ENCODE data around the gene DIP2B. TPM values are rescaled to one million over a fixed set of nuclear protein-coding genes. Genes with fewer than 3 reads are reported as not detected.

The DIP2B gene
- total RNA-seq, 1 experiment from 2014 or later: 20.0 TPM

DNA sequence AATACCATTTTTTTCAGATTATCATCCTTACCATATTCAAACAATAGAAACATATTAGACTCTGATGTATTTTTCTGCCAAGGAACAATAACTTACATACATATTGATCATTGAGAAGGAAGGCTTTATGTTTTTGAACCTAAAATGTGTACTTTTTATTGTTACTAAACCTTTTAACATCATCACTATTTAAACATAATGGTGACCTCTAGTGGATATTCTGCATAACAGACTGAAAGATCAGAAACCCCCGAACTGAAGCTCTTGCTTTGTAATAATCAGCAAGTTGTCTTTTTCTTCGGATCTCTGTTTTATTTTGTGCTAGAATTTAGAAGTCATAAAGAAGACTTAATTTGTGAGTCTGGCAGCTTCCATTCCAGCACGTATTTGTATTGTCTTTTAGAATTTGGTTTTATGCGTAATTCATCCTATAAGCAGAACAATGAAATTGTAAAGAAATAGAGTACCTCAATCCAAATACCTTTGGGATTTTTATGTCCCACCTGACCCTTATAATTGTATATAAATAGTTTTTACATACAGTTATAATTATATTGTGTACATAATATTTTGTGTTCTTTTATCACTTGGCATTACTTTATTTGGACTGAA is 133.2 kb downstream of the DIP2B start:
- Mint-ChIP-seq H3K27ac (no peak overlapping the region), H3K36me3 (ENCODE audit: insufficient read depth in 1 of 3, low read depth in 3 of 3) (peaks cover under 1 to 10% (median 5%) of the 10 kb centered on the region in 3 experiments; a peak in 4 of 7 replicates), H3K4me1 (peaks cover 3 to 7% of the 10 kb centered on the region in 2 experiments; a peak in 1 of 4 replicates), H3K27me3 (ENCODE audit: low read depth) (no peaks in the 10 kb centered on the region), H3K4me3 (no peak overlapping the region), H3K9me3 (no peaks in the 10 kb centered on the region)
- Histone ChIP-seq H3K4me2 (ENCODE audit: insufficient read depth, insufficient read length, low read length) (no peak overlapping the region), H3K27ac (ENCODE audit: insufficient read length, low read depth, low read length) (no peak overlapping the region), H3K79me1 (ENCODE audit: insufficient read depth, low read depth, low read length, poor library complexity, severe bottlenecking) (no peaks in the 10 kb centered on the region), H3K4ac (ENCODE audit: low read depth, low read length) (no peak overlapping the region), H3K14ac (ENCODE audit: insufficient read depth, low read length) (no peak overlapping the region), H3K23me2 (ENCODE audit: insufficient read length, low read depth, low read length, poor library complexity, severe bottlenecking) (no peaks in the 10 kb centered on the region), H3K56ac (ENCODE audit: insufficient read length, low read depth, low read length) (no peak overlapping the region), H3K18ac (ENCODE audit: insufficient read length, low read depth, low read length) (no peak overlapping the region), H3K27me3 (ENCODE audit: insufficient read depth, low read length) (no peaks in the 10 kb centered on the region), H2BK12ac (ENCODE audit: insufficient read length, low read depth, low read length) (no peak overlapping the region), H2BK120ac (ENCODE audit: low read depth, low read length, poor library complexity, severe bottlenecking) (no peak overlapping the region), H2AK5ac (ENCODE audit: insufficient read length, low read length) (no peak overlapping the region), H2BK15ac (ENCODE audit: low read depth, low read length) (no peak overlapping the region), H4K5ac (ENCODE audit: insufficient read length, low read depth, low read length) (no peak overlapping the region), H4K91ac (ENCODE audit: insufficient read length, low read depth, low read length) (no peak overlapping the region), H2BK20ac (ENCODE audit: low read depth, low read length, poor library complexity, severe bottlenecking) (no peak overlapping the region), H3T11ph (ENCODE audit: low read length) (no peak overlapping the region), H3K4me1 (ENCODE audit: insufficient read depth, low read length) (no peaks in the 10 kb centered on the region; the same call in 1 of the 2 replicates), H4K8ac (replicated peaks; ENCODE audit: insufficient read length, low read depth, low read length) (no peak overlapping the region), H2AFZ (ENCODE audit: low read length) (no peak overlapping the region), H2BK5ac (ENCODE audit: insufficient read length, low read length) (no peak overlapping the region), H3K9me3 (ENCODE audit: control insufficient read depth, low read depth, low read length) (no peaks in the 10 kb centered on the region), H3K9ac (ENCODE audit: extremely low read depth, insufficient read length, low read length) (no peak overlapping the region), H4K20me1 (ENCODE audit: control insufficient read depth, insufficient read depth, insufficient read length) (no peaks in the 10 kb centered on the region), H3K79me2 (ENCODE audit: insufficient read depth, low read length) (no peaks in the 10 kb centered on the region), H3K23ac (ENCODE audit: insufficient read length, low read depth, low read length) (no peak overlapping the region)
- no peak for DNase-seq
- WGBS (ENCODE audit: extremely low coverage, insufficient read length, low lambda C conversion rate): no CpG with 5 or more reads among the region's 4 CpGs
- peak; percentile 77 for TF ChIP-seq CTCF (conservative IDR thresholded peaks at IDR 0.05)

Measured in H9 (cell line).